Measurements from ENCODE around the gene CDKN2D. TPM values are rescaled to one million over a fixed set of nuclear protein-coding genes. Genes with fewer than 3 reads are reported as not detected.

CDKN2D gene
- total RNA-seq, 1 experiment from 2014 or later: 17.1 TPM

DNA sequence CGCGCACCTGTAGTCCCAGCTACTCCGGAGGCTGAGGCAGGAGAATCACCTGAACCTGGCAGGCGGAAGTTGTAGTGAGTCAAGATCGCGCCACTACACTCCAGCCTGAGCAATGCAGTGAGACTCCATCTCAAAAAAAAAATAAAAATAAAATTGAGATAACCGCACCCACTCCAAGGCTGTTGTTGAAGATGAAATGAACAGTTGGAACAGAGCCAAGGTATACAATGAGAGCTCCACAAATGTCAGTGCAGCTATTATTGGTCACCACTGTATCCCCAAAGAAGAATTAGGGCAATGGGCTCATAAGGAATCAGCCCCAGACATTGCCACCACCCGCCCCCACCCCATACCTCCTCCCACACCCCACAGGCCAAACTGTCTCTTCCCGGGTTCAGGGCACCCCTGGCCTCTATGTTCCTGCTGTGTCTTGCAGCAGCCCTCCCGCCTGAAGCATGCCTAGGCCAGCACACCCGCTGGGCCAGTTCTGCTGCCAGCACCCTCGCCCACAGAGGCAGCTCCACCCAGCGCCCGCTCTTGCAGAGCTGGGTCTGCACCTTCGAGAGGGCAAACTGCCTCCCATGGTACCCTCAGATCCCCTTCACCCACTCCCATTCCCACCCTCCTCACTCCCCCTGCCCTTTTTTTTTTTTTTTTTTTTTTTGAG, 48.0 kb downstream of the CDKN2D start:
- intact Hi-C loops (cut with micrococcal nuclease): no loop called here
- H3K4me1 ChIP-seq (ENCODE audit: insufficient read depth, low read length): peaks cover 13% of the 10 kb centered on the region; the same call in 1 of the 2 replicates
- H3F3A ChIP-seq (ENCODE audit: low read length, unreplicated experiment): no peaks in the 10 kb centered on the region
- BruUV-seq (replicated peaks): no TSS peak
- no peaks in the 10 kb centered on the region for H4K20me1 ChIP-seq (ENCODE audit: low read length)
- H3K9ac ChIP-seq (ENCODE audit: low read length): no peak overlapping the region
- H2AFZ ChIP-seq (ENCODE audit: low read length): no peak overlapping the region
- ChIA-PET POLR2A (ENCODE audit: unreplicated experiment) (no interaction called here), CTCF (no interaction called here)
- no peaks in the 10 kb centered on the region for H3K27me3 ChIP-seq (ENCODE audit: low read length)
- H3K36me3 ChIP-seq (ENCODE audit: low read depth, low read length): no peaks in the 10 kb centered on the region
- no peak overlapping the region for H3K4me3 ChIP-seq (ENCODE audit: low read length)
- no peak overlapping the region for H3K4me2 ChIP-seq (ENCODE audit: low read length)
- TF ChIP-seq EZH2 (IDR thresholded peaks at IDR 0.05; ENCODE audit: low read length, unreplicated experiment) (no peak), EZH2phosphoT487 (IDR thresholded peaks at IDR 0.05; ENCODE audit: borderline replicate concordance, low read length) (no peak)
- TF ChIP-seq, protein P1, sequence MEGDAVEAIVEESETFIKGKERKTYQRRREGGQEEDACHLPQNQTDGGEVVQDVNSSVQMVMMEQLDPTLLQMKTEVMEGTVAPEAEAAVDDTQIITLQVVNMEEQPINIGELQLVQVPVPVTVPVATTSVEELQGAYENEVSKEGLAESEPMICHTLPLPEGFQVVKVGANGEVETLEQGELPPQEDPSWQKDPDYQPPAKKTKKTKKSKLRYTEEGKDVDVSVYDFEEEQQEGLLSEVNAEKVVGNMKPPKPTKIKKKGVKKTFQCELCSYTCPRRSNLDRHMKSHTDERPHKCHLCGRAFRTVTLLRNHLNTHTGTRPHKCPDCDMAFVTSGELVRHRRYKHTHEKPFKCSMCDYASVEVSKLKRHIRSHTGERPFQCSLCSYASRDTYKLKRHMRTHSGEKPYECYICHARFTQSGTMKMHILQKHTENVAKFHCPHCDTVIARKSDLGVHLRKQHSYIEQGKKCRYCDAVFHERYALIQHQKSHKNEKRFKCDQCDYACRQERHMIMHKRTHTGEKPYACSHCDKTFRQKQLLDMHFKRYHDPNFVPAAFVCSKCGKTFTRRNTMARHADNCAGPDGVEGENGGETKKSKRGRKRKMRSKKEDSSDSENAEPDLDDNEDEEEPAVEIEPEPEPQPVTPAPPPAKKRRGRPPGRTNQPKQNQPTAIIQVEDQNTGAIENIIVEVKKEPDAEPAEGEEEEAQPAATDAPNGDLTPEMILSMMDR (conservative IDR thresholded peaks at IDR 0.05; ENCODE audit: low read depth, low read length): no peak
- H3K9me3 ChIP-seq (ENCODE audit: low read length): no peaks in the 10 kb centered on the region
- no peaks in the 10 kb centered on the region for H3K79me2 ChIP-seq (ENCODE audit: low read length)
- peak; percentile 57 for DNase-seq
- no peak overlapping the region for H3K27ac ChIP-seq (ENCODE audit: low read length)
- ATAC-seq: no peak; the same call in 1 of the 2 replicates
- no peaks in the 10 kb centered on the region for H3K9me2 ChIP-seq (replicated peaks; ENCODE audit: low read length)

DNA sequence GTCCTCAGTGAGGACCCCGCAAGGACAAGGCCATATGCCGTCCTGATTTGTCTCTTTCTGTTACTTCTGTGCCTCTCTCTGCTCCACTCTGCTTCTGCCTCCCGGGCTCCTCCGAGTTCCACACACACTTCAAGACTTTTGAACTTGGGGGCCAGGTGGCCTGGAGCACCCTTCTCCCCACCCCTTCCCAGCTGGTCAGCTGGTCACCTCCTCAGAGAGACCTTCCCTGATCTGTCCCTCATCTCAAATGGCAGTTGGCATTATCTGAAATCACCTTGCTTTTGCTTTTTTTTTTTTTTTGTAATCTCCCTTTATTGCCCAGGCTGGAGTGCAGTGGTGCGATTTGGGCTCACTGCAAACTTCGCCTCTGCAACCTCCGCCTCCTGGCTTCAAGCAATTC, 49.4 kb downstream of the CDKN2D start:
- no peak overlapping the region for H2AFZ ChIP-seq (ENCODE audit: low read length)
- BruUV-seq (replicated peaks): no TSS peak
- peaks cover 13% of the 10 kb centered on the region; the same call in 1 of the 2 replicates for H3K4me1 ChIP-seq (ENCODE audit: insufficient read depth, low read length)
- H3K4me2 ChIP-seq (ENCODE audit: low read length): no peak overlapping the region
- no peak overlapping the region for H3K27ac ChIP-seq (ENCODE audit: low read length)
- H3F3A ChIP-seq (ENCODE audit: low read length, unreplicated experiment): no peaks in the 10 kb centered on the region
- no peak overlapping the region for H3K9ac ChIP-seq (ENCODE audit: low read length)
- POLR2A ChIA-PET (ENCODE audit: unreplicated experiment): no interaction called here
- no peaks in the 10 kb centered on the region for H3K9me3 ChIP-seq (ENCODE audit: low read length)
- DNase-seq (no peak), ATAC-seq (no peak)
- TF ChIP-seq EZH2 (IDR thresholded peaks at IDR 0.05; ENCODE audit: low read length, unreplicated experiment) (no peak), EZH2phosphoT487 (IDR thresholded peaks at IDR 0.05; ENCODE audit: borderline replicate concordance, low read length) (no peak)
- TF ChIP-seq, protein P1 (conservative IDR thresholded peaks at IDR 0.05; ENCODE audit: low read depth, low read length): no peak
- H4K20me1 ChIP-seq (ENCODE audit: low read length): no peaks in the 10 kb centered on the region
- intact Hi-C loops (cut with micrococcal nuclease): no loop called here
- no peaks in the 10 kb centered on the region for H3K79me2 ChIP-seq (ENCODE audit: low read length)
- no peaks in the 10 kb centered on the region for H3K27me3 ChIP-seq (ENCODE audit: low read length)
- no peak overlapping the region for H3K4me3 ChIP-seq (ENCODE audit: low read length)
- CTCF ChIA-PET: no interaction called here
- no peaks in the 10 kb centered on the region for H3K9me2 ChIP-seq (replicated peaks; ENCODE audit: low read length)
- H3K36me3 ChIP-seq (ENCODE audit: low read depth, low read length): no peaks in the 10 kb centered on the region
